Parathyroid adenoma (tissue), 2 donors: ENCODE measurements around the gene FAH.
"Not testable (repeated sequence)": the region's sequence is repeated elsewhere in the genome, so short reads cannot be mapped to it uniquely, and the experiment has no call there.

ENCODE experiments used
- H2AFZ ChIP-seq: fragments of 300-600 bp; sonication (generic); one replicate; pipeline ENCODE4 v1.7.0; 2017; ENCODE audit warnings: antibody characterized with exemption, mild to moderate bottlenecking
- H3K27ac ChIP-seq: fragments of 300-600 bp; sonication (generic); one replicate; pipeline ENCODE4 v1.7.0; 2017
- H3K27me3 ChIP-seq: fragments of 300-600 bp; sonication (generic); one replicate; pipeline ENCODE4 v1.7.0; 2017; ENCODE audit warnings: low read length; ENCODE audit not compliant: control insufficient read depth, insufficient read depth
- H3K36me3 ChIP-seq: fragments of 300-600 bp; sonication (generic); one replicate; pipeline ENCODE4 v1.7.0; 2017; ENCODE audit warnings: low read length; ENCODE audit not compliant: control insufficient read depth, insufficient read depth
- H3K4me1 ChIP-seq: fragments of 300-600 bp; sonication (generic); one replicate; pipeline ENCODE4 v1.7.0; 2017; ENCODE audit warnings: control low read depth
- H3K4me2 ChIP-seq: fragments of 300-600 bp; sonication (generic); one replicate; pipeline ENCODE4 v1.7.0; 2017; ENCODE audit warnings: low read length
- H3K4me3 ChIP-seq: fragments of 300-600 bp; sonication (generic); one replicate; pipeline ENCODE4 v1.7.0; 2017; ENCODE audit warnings: low read depth, low read length
- H3K79me2 ChIP-seq: fragments of 300-600 bp; sonication (generic); one replicate; pipeline ENCODE4 v1.7.0; 2017; ENCODE audit warnings: control low read depth
- H3K9ac ChIP-seq: fragments of 300-600 bp; sonication (generic); one replicate; pipeline ENCODE4 v1.7.0; 2017; ENCODE audit warnings: mild to moderate bottlenecking
- H3K9me3 ChIP-seq: fragments of 300-600 bp; sonication (generic); one replicate; pipeline ENCODE4 v1.7.0; 2017; ENCODE audit warnings: low read length; ENCODE audit not compliant: control insufficient read depth
- CTCF ChIP-seq: fragments of 300-600 bp; sonication (generic); IDR thresholded peaks from one replicate; pipeline ENCODE4 v1.7.0; 2017; ENCODE audit warnings: antibody characterized with exemption, mild to moderate bottlenecking
- donor health status: primary hyperparathyroidism.

FAH gene

GRCh38 chr15:80152180-80152895, 461 bp upstream of the FAH start:
- peak overlapping the region; percentile 65 for H3K4me2 ChIP-seq
- H3K36me3 ChIP-seq: no peaks in the 10 kb centered on the region
- H3K79me2 ChIP-seq: no peaks in the 10 kb centered on the region
- H3K27ac ChIP-seq: peak overlapping the region; percentile 41
- H3K27me3 ChIP-seq: no peaks in the 10 kb centered on the region
- TF ChIP-seq CTCF: no peak
- H3K9me3 ChIP-seq: no peaks in the 10 kb centered on the region
- peak overlapping the region; percentile 73 for H2AFZ ChIP-seq
- no peak overlapping the region for H3K9ac ChIP-seq
- peak overlapping the region; percentile 71 for H3K4me3 ChIP-seq
- H3K4me1 ChIP-seq: no peaks in the 10 kb centered on the region

- Histone ChIP-seq H2AFZ (no peak overlapping the region), H3K4me1 (no peaks in the 10 kb centered on the region), H3K4me3 (no peak overlapping the region), H3K4me2 (no peak overlapping the region), H3K9ac (no peak overlapping the region), H3K79me2 (no peaks in the 10 kb centered on the region), H3K9me3 (no peaks in the 10 kb centered on the region), H3K27me3 (no peaks in the 10 kb centered on the region), H3K27ac (no peak overlapping the region), H3K36me3 (no peaks in the 10 kb centered on the region)
- no peak for TF ChIP-seq CTCF
These were observed 1.1 kb downstream of the FAH start for GRCh38 chr15:80153900-80154299.

- Histone ChIP-seq H3K4me1 (no peaks in the 10 kb centered on the region), H3K9me3 (no peaks in the 10 kb centered on the region), H3K9ac (no peak overlapping the region), H3K27me3 (no peaks in the 10 kb centered on the region), H2AFZ (no peak overlapping the region), H3K4me2 (no peak overlapping the region), H3K4me3 (no peak overlapping the region), H3K36me3 (no peaks in the 10 kb centered on the region), H3K27ac (no peak overlapping the region), H3K79me2 (no peaks in the 10 kb centered on the region)
- no peak for TF ChIP-seq CTCF
These were observed 1.5 kb downstream of the FAH start for GRCh38 chr15:80154336-80154735.

DNA sequence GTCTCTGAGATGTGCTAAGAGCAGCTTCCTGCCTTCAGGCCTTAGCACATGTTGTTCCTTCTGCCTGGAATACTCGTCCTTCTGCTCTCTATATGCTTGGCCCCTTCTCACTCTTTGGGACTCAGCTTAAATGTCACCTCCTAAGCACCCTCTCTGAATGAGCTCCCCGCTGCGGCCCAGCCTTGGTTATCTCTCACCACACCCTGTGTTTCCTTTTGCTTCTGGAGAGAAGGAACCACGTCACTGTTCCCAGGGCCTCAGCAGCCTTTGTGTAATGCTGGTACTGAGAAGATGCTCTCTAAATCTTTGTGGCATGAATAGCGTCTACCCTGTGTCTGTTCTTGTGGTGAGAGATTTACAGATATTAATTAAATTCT, 2.2 kb downstream of the FAH start:
- H2AFZ ChIP-seq: no peak overlapping the region
- no peaks in the 10 kb centered on the region for H3K36me3 ChIP-seq
- no peaks in the 10 kb centered on the region for H3K9me3 ChIP-seq
- H3K4me3 ChIP-seq: no peak overlapping the region
- TF ChIP-seq CTCF: no peak
- H3K4me1 ChIP-seq: no peaks in the 10 kb centered on the region
- H3K27ac ChIP-seq: no peak overlapping the region
- H3K79me2 ChIP-seq: no peaks in the 10 kb centered on the region
- no peak overlapping the region for H3K9ac ChIP-seq
- H3K27me3 ChIP-seq: no peaks in the 10 kb centered on the region
- no peak overlapping the region for H3K4me2 ChIP-seq

GRCh38 chr15:80155378-80156175, 2.8 kb downstream of the FAH start:
- not testable (repeated sequence) for H3K9me3 ChIP-seq, H2AFZ ChIP-seq, H3K27ac ChIP-seq, H3K4me2 ChIP-seq, H3K4me3 ChIP-seq, H3K36me3 ChIP-seq, H3K27me3 ChIP-seq, H3K9ac ChIP-seq, H3K79me2 ChIP-seq, H3K4me1 ChIP-seq
